K562 (cell line): ENCODE results near the gene RACGAP1. TPM values are rescaled to one million over a fixed set of nuclear protein-coding genes. Genes with fewer than 3 reads are reported as not detected.
A peak's percentile ranks its signal among the peaks of the same experiment; 100 is the strongest.

ENCODE experiments used
- HMG20B ChIP-seq: fragments of 250-450 bp; sonication (Bioruptor Pico); IDR thresholded peaks from 2 replicates; pipeline ENCODE4 v1.5.0; 2021; ENCODE audit warnings: mild to moderate bottlenecking
- MAZ ChIP-seq, 2 experiments: fragments of 450-650 bp in 1 of 2; sonication (generic) in 1 of 2; formaldehyde crosslinking; IDR thresholded peaks in 1 of 2; conservative IDR thresholded peaks in 1 of 2; 2 replicates each; pipeline versions ENCODE4 v1.4.0 to v1.5.0; 2020; ENCODE audit warnings: mild to moderate bottlenecking in 1 of 2, missing genetic modification reagents in 1 of 2
- MEIS2 ChIP-seq: fragments of 450-650 bp; IDR thresholded peaks from 2 replicates; pipeline ENCODE4 v1.6.1; 2014; ENCODE audit warnings: mild to moderate bottlenecking; ENCODE audit not compliant: partially characterized antibody
- NFIC ChIP-seq: fragments of 450-650 bp; IDR thresholded peaks from 2 replicates; pipeline ENCODE4 v1.6.1; 2017; ENCODE audit warnings: mild to moderate bottlenecking, inconsistent platforms
- PHB2 ChIP-seq: fragments of 450-650 bp; IDR thresholded peaks from 2 replicates; pipeline ENCODE4 v1.6.1; 2017; ENCODE audit warnings: low read depth
- POLR2AphosphoS5 ChIP-seq: IDR thresholded peaks from 2 replicates; pipeline ENCODE4 v1.6.1; 2011; ENCODE audit warnings: mild to moderate bottlenecking, low read depth, low read length, moderate library complexity; ENCODE audit not compliant: control insufficient read depth, insufficient read depth
- RAD51 ChIP-seq: fragments of 450-650 bp; IDR thresholded peaks from 2 replicates; pipeline ENCODE4 v1.7.1; 2016; ENCODE audit warnings: low read depth, mild to moderate bottlenecking, borderline replicate concordance
- RBM25 ChIP-seq: fragments of 200-400 bp; formaldehyde crosslinking; IDR thresholded peaks from 2 replicates; pipeline ENCODE4 v1.6.1; 2018; ENCODE audit warnings: low read length, low read depth, moderate library complexity; ENCODE audit not compliant: severe bottlenecking
- TEAD4 ChIP-seq, 2 experiments: sonication (generic) in 1 of 2; formaldehyde crosslinking in 1 of 2; IDR thresholded peaks; 2 replicates each; pipeline versions ENCODE4 v1.6.1 to v1.8.0; 2012 to 2022; ENCODE audit warnings: borderline replicate concordance in 1 of 2, inconsistent platforms in 1 of 2, low read length in 1 of 2, mild to moderate bottlenecking in 1 of 2, missing genetic modification reagents in 1 of 2
- ZNF174 ChIP-seq: fragments of 250-450 bp; sonication (Bioruptor Pico); IDR thresholded peaks from 2 replicates; pipeline ENCODE4 v1.4.0; 2020; ENCODE audit warnings: mild to moderate bottlenecking
- ZNF717 ChIP-seq: fragments of 250-450 bp; sonication (Bioruptor Pico); IDR thresholded peaks from 2 replicates; pipeline ENCODE4 v1.5.0; 2021
- polyA plus RNA-seq, 8 experiments: library from polyadenylated mRNA; depleted of rRNA in 4 of 8; stranded (reverse) in 5 of 8; unstranded in 3 of 8; fragments of >200 nt; fragmentation: Nextera tagmentation in 2 of 8; fragmentation: Illumina TruSeq in 1 of 8; extraction: Ambion mirVana in 2 of 8; extraction: Trizol in 1 of 8; gene quantifications; 2 replicates each; pipeline versions ENCODE4 v1.2.1 to v1.2.3, GENCODE V29; 2011 to 2014; ENCODE audit warnings: inconsistent platforms in 1 of 8, missing spikeins in 1 of 8
- total RNA-seq, 7 experiments: library from RNA; depleted of rRNA in 6 of 7; stranded (reverse); fragments of >200 nt in 6 of 7; fragmentation: Illumina TruSeq in 2 of 7; extraction: Trizol in 2 of 7; gene quantifications; 2 replicates each; pipeline versions ENCODE4 v1.2.1 to v1.2.3, GENCODE V29; 2011 to 2021; ENCODE audit warnings: low replicate concordance in 1 of 7
- TF ChIP-seq, protein P1 (sequence below): fragments of 250-450 bp; sonication (Bioruptor Pico); IDR thresholded peaks from 2 replicates; pipeline ENCODE4 v1.4.0; 2020; ENCODE audit warnings: mild to moderate bottlenecking
- TF ChIP-seq, protein P2 (sequence below): fragments of 450-650 bp; formaldehyde crosslinking; IDR thresholded peaks from 2 replicates; pipeline ENCODE4 v1.4.0; 2022; ENCODE audit warnings: missing genetic modification characterization

RACGAP1 gene
- total and polyA plus RNA-seq, 9 of the 15 experiments (the other 6 are each of a cell fraction or from before 2014, with no cell fraction given) = 56.4 to 92.9 (median 71.8) TPM

DNA sequence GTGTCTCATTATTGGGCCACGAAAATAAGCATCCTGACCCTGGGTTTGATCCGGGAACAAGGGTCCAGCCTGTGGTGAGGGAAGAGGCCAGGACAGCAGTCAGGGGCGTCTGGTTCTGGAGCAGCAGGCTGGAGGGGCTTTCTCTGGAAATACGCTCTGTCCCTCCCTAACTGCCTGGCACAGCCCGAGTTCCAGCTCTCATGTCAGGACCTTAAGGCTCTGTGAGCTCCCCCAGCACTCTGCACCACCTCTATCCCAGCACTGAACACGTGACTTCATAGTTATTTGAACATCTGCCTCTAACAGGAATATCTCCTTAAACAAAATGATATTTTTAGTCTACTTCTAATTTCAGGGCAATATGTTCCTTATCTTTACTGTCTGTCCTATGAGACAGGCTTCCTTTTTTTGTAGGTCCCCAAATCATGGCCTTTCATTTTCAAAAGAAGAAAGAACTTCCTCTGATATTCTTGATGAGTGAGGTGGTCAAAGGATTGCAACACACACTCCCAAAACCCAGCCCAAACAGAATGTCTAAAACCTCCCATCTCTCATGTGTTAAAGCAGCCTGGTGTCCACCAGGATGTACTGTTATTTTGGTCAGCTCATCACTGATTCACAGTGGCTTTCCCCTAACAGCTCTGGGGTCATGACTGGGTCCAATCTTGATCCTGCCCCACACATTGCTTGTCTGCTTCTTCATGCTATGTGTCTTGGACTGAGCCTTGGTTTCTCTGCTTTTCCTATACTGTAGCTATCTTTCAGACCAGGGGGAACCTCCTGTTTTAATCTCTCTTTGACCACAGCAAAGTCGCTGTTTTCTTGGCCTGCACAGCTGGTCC is 42.8 kb downstream of the RACGAP1 start (continued):
- peak; percentile 29 for TF ChIP-seq NFIC
- peak; percentile 55; the same call in 1 of the 2 replicates for TF ChIP-seq RAD51
- TF ChIP-seq, protein P1, sequence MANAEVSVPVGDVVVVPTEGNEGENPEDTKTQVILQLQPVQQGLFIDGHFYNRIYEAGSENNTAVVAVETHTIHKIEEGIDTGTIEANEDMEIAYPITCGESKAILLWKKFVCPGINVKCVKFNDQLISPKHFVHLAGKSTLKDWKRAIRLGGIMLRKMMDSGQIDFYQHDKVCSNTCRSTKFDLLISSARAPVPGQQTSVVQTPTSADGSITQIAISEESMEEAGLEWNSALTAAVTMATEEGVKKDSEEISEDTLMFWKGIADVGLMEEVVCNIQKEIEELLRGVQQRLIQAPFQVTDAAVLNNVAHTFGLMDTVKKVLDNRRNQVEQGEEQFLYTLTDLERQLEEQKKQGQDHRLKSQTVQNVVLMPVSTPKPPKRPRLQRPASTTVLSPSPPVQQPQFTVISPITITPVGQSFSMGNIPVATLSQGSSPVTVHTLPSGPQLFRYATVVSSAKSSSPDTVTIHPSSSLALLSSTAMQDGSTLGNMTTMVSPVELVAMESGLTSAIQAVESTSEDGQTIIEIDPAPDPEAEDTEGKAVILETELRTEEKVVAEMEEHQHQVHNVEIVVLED (CRISPR knock-in tag) = no peak
- no peak for TF ChIP-seq RBM25
- TF ChIP-seq HMG20B = no peak
- TF ChIP-seq, protein P2, sequence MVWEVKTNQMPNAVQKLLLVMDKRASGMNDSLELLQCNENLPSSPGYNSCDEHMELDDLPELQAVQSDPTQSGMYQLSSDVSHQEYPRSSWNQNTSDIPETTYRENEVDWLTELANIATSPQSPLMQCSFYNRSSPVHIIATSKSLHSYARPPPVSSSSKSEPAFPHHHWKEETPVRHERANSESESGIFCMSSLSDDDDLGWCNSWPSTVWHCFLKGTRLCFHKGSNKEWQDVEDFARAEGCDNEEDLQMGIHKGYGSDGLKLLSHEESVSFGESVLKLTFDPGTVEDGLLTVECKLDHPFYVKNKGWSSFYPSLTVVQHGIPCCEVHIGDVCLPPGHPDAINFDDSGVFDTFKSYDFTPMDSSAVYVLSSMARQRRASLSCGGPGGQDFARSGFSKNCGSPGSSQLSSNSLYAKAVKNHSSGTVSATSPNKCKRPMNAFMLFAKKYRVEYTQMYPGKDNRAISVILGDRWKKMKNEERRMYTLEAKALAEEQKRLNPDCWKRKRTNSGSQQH (CRISPR knock-in tag) = no peak
- TF ChIP-seq MEIS2 = peak; percentile 33
- TF ChIP-seq PHB2 = no peak
- TF ChIP-seq TEAD4 (IDR thresholded peaks at IDR 0.05; ENCODE audit: low read length) = peak; percentile 58; the same call in 1 of the 2 replicates
- TF ChIP-seq TEAD4 (CRISPR knock-in tag; IDR thresholded peaks at IDR 0.05; ENCODE audit: borderline replicate concordance) = no peak
- no peak for TF ChIP-seq ZNF717 (CRISPR knock-in tag)
- no peak for TF ChIP-seq ZNF174 (CRISPR knock-in tag)
- TF ChIP-seq MAZ (CRISPR knock-in tag; conservative IDR thresholded peaks at IDR 0.05 in 1 of 2, IDR thresholded peaks at IDR 0.05 in 1 of 2) = no peak
- peak; percentile 44; the same call in 1 of the 2 replicates for TF ChIP-seq POLR2AphosphoS5
